ENCODE measurements around the gene OSBPL8.
"Not testable (repeated sequence)": the region's sequence is repeated elsewhere in the genome, so short reads cannot be mapped to it uniquely, and the experiment has no call there.

The OSBPL8 gene

GRCh38 chr12:76523408-76523807, 36.2 kb downstream of the OSBPL8 start:
- peaks cover 45% of the 10 kb centered on the region for H3K36me3 Mint-ChIP-seq
- H3K4me1 Mint-ChIP-seq (ENCODE audit: low read depth), result peaks cover 57% of the 10 kb centered on the region
- no peaks in the 10 kb centered on the region for H3K27me3 Mint-ChIP-seq
- no peak overlapping the region for H3K4me3 Mint-ChIP-seq
- no peak overlapping the region for H3K27ac Mint-ChIP-seq
- peaks cover 11% of the 10 kb centered on the region for H3K9me3 Mint-ChIP-seq (ENCODE audit: low read depth)

- peaks cover 11% of the 10 kb centered on the region for H3K9me3 Mint-ChIP-seq (ENCODE audit: low read depth)
- no peak overlapping the region for H3K4me3 Mint-ChIP-seq
- H3K4me1 Mint-ChIP-seq (ENCODE audit: low read depth), result peaks cover 61% of the 10 kb centered on the region
- peaks cover 55% of the 10 kb centered on the region for H3K36me3 Mint-ChIP-seq
- H3K27ac Mint-ChIP-seq, result no peak overlapping the region
- H3K27me3 Mint-ChIP-seq, result no peaks in the 10 kb centered on the region
Measured at GRCh38 chr12:76520348-76520747, 39.2 kb downstream of the OSBPL8 start.

- Mint-ChIP-seq H3K27me3 (no peaks in the 10 kb centered on the region), H3K4me1 (ENCODE audit: low read depth) (peaks cover 67% of the 10 kb centered on the region), H3K27ac (peak overlapping the region; percentile 48), H3K4me3 (no peak overlapping the region), H3K9me3 (ENCODE audit: low read depth) (peaks cover 11% of the 10 kb centered on the region), H3K36me3 (peaks cover 62% of the 10 kb centered on the region)
Measured at GRCh38 chr12:76519538-76519937, 40.0 kb downstream of the OSBPL8 start.

- peaks cover 65% of the 10 kb centered on the region for H3K4me1 Mint-ChIP-seq (ENCODE audit: low read depth)
- no peak overlapping the region for H3K4me3 Mint-ChIP-seq
- H3K9me3 Mint-ChIP-seq (ENCODE audit: low read depth), result peaks cover 10% of the 10 kb centered on the region
- H3K27ac Mint-ChIP-seq, result no peak overlapping the region
- no peaks in the 10 kb centered on the region for H3K27me3 Mint-ChIP-seq
- peaks cover 63% of the 10 kb centered on the region for H3K36me3 Mint-ChIP-seq
Measured at GRCh38 chr12:76518699-76519098, 40.9 kb downstream of the OSBPL8 start.

- no peak overlapping the region for H3K4me3 Mint-ChIP-seq
- H3K9me3 Mint-ChIP-seq (ENCODE audit: low read depth), result peaks cover 6% of the 10 kb centered on the region
- peaks cover 48% of the 10 kb centered on the region for H3K4me1 Mint-ChIP-seq (ENCODE audit: low read depth)
- H3K36me3 Mint-ChIP-seq, result peaks cover 50% of the 10 kb centered on the region
- no peak overlapping the region for H3K27ac Mint-ChIP-seq
- H3K27me3 Mint-ChIP-seq, result no peaks in the 10 kb centered on the region
Measured at GRCh38 chr12:76515271-76515670, 44.3 kb downstream of the OSBPL8 start.

- not testable (repeated sequence) for H3K4me3 Mint-ChIP-seq; H3K27me3 Mint-ChIP-seq; H3K9me3 Mint-ChIP-seq (ENCODE audit: low read depth); H3K27ac Mint-ChIP-seq
- Mint-ChIP-seq H3K4me1 (ENCODE audit: low read depth) (peaks cover 38% of the 10 kb centered on the region), H3K36me3 (peaks cover 32% of the 10 kb centered on the region)
Measured at GRCh38 chr12:76511116-76511716, 48.4 kb downstream of the OSBPL8 start.

- Mint-ChIP-seq H3K4me3 (no peak overlapping the region), H3K27ac (no peak overlapping the region), H3K9me3 (ENCODE audit: low read depth) (peaks cover 6% of the 10 kb centered on the region), H3K4me1 (ENCODE audit: low read depth) (peaks cover 34% of the 10 kb centered on the region), H3K36me3 (peaks cover 24% of the 10 kb centered on the region), H3K27me3 (no peaks in the 10 kb centered on the region)
Measured at GRCh38 chr12:76508128-76508980, 51.2 kb downstream of the OSBPL8 start.

- Mint-ChIP-seq H3K9me3 (ENCODE audit: low read depth) (no peaks in the 10 kb centered on the region), H3K27me3 (no peaks in the 10 kb centered on the region), H3K4me1 (ENCODE audit: low read depth) (peaks cover 44% of the 10 kb centered on the region), H3K27ac (no peak overlapping the region), H3K4me3 (no peak overlapping the region), H3K36me3 (peaks cover 27% of the 10 kb centered on the region)
Measured at GRCh38 chr12:76506149-76506548, 53.4 kb downstream of the OSBPL8 start.

- Mint-ChIP-seq H3K27me3 (no peaks in the 10 kb centered on the region), H3K36me3 (peaks cover 24% of the 10 kb centered on the region), H3K4me3 (no peak overlapping the region), H3K9me3 (ENCODE audit: low read depth) (no peaks in the 10 kb centered on the region), H3K4me1 (ENCODE audit: low read depth) (peaks cover 43% of the 10 kb centered on the region), H3K27ac (no peak overlapping the region)
Measured at GRCh38 chr12:76505050-76505449, 54.5 kb downstream of the OSBPL8 start.

GRCh38 chr12:76504606-76505005, 55.0 kb downstream of the OSBPL8 start:
- Mint-ChIP-seq H3K27ac (no peak overlapping the region), H3K9me3 (ENCODE audit: low read depth) (no peaks in the 10 kb centered on the region), H3K36me3 (peaks cover 27% of the 10 kb centered on the region), H3K27me3 (no peaks in the 10 kb centered on the region), H3K4me3 (no peak overlapping the region), H3K4me1 (ENCODE audit: low read depth) (peaks cover 39% of the 10 kb centered on the region)

- H3K27ac Mint-ChIP-seq, result no peak overlapping the region
- H3K9me3 Mint-ChIP-seq (ENCODE audit: low read depth), result no peaks in the 10 kb centered on the region
- H3K4me3 Mint-ChIP-seq, result no peak overlapping the region
- H3K36me3 Mint-ChIP-seq, result peaks cover 25% of the 10 kb centered on the region
- H3K4me1 Mint-ChIP-seq (ENCODE audit: low read depth), result peaks cover 37% of the 10 kb centered on the region
- H3K27me3 Mint-ChIP-seq, result no peaks in the 10 kb centered on the region
Measured at GRCh38 chr12:76503957-76504356, 55.6 kb downstream of the OSBPL8 start.

GRCh38 chr12:76501390-76501789, 58.2 kb downstream of the OSBPL8 start:
- Mint-ChIP-seq H3K36me3 (peaks cover 31% of the 10 kb centered on the region), H3K9me3 (ENCODE audit: low read depth) (no peaks in the 10 kb centered on the region), H3K4me1 (ENCODE audit: low read depth) (peaks cover 34% of the 10 kb centered on the region), H3K4me3 (no peak overlapping the region), H3K27me3 (no peaks in the 10 kb centered on the region), H3K27ac (no peak overlapping the region)

GRCh38 chr12:76499136-76499535, 60.4 kb downstream of the OSBPL8 start:
- peaks cover 43% of the 10 kb centered on the region for H3K36me3 Mint-ChIP-seq
- peaks cover 18% of the 10 kb centered on the region for H3K9me3 Mint-ChIP-seq (ENCODE audit: low read depth)
- not testable (repeated sequence) for H3K27me3 Mint-ChIP-seq, H3K27ac Mint-ChIP-seq, H3K4me3 Mint-ChIP-seq
- peaks cover 31% of the 10 kb centered on the region for H3K4me1 Mint-ChIP-seq (ENCODE audit: low read depth)

GRCh38 chr12:76495556-76495955, 64.0 kb downstream of the OSBPL8 start:
- H3K9me3 Mint-ChIP-seq (ENCODE audit: low read depth), result peaks cover 32% of the 10 kb centered on the region
- peak overlapping the region; percentile 12 for H3K27ac Mint-ChIP-seq
- peaks cover 16% of the 10 kb centered on the region for H3K4me1 Mint-ChIP-seq (ENCODE audit: low read depth)
- H3K27me3 Mint-ChIP-seq, result no peaks in the 10 kb centered on the region
- H3K36me3 Mint-ChIP-seq, result peaks cover 42% of the 10 kb centered on the region
- H3K4me3 Mint-ChIP-seq, result no peak overlapping the region

GRCh38 chr12:76491292-76491691, 68.3 kb downstream of the OSBPL8 start:
- peaks cover 32% of the 10 kb centered on the region for H3K9me3 Mint-ChIP-seq (ENCODE audit: low read depth)

More at GRCh38 chr12:76491292-76491691, 68.3 kb downstream of the OSBPL8 start:
- Mint-ChIP-seq H3K27me3 (no peaks in the 10 kb centered on the region), H3K4me3 (no peak overlapping the region), H3K36me3 (peaks cover 37% of the 10 kb centered on the region), H3K4me1 (ENCODE audit: low read depth) (peaks cover 34% of the 10 kb centered on the region), H3K27ac (no peak overlapping the region)

Measured in activated naive CD8-positive, alpha-beta T cell (primary cell).